HG02884 (cell line): ENCODE results near the gene KRCC1.

Source experiments
- ATAC-seq: cut with Tn5 transposase; IDR thresholded peaks from one replicate; pipeline ENCODE4 v1.9.1; 2021; ENCODE audit warnings: mild to moderate bottlenecking, moderate library complexity; ENCODE audit not compliant: unreplicated experiment

Gene KRCC1

GRCh38 chr2:88055371-88056128 is at the start of gene KRCC1:
KRCC1 (minus strand) TSS chr2:88055783; CDS start chr2:88028563, 27,220 bp downstream.
- peak; percentile 92 for ATAC-seq

GRCh38 chr2:88100489-88100858 is 44.9 kb upstream of the KRCC1 start:
- no peak for ATAC-seq

GRCh38 chr2:88099798-88100488 is 44.4 kb upstream of the KRCC1 start:
- no peak for ATAC-seq

DNA sequence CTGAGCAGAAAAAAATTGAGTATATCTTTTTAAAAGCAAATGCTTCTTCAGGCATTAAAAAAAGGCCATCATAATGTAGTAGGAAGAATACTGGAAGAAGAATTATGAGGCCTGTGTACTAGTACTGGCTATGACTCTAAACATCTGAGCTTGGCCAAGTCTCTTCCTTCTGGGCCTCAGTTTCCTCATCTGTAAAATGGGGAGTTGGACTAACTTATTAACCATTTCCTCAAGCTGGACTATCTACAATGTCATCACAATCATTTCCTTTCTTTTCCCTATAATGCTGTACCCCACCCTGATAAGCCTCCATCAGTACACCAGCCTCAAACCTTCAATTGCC is 42.9 kb upstream of the KRCC1 start:
- no peak for ATAC-seq

DNA sequence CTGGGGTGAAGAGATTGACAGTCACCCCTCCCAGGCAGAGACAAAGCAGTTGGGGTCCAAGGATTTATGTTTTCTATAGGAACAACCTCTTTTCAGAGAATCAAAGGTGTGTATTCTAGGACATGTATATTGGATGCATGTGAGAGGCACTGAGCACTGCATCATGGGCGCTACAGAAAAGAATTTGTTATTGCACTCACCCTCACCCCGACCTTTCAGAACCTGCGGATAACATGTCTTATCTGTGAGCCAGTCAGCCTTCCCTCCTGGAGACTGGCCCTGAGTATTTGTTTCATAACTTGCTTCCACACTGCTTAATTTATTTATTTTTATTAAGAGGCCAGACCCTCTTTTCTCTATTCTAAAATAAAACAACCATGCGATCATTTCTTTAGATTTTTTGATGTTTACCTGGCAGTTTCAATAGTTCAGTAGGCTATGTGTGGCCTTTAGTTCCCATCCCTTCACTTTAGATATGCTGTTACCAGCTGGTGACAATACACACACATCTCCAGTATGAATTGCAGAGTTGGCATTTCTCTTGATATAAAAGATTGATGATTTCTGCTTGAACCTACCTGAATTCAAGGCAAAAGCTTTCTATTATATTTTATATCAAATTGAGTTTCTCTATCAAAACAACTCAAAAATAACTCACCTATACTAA is 42.4 kb upstream of the KRCC1 start:
- no peak for ATAC-seq

- no peak for ATAC-seq
Observed at GRCh38 chr2:88097192-88097591, 41.6 kb upstream of the KRCC1 start.

DNA sequence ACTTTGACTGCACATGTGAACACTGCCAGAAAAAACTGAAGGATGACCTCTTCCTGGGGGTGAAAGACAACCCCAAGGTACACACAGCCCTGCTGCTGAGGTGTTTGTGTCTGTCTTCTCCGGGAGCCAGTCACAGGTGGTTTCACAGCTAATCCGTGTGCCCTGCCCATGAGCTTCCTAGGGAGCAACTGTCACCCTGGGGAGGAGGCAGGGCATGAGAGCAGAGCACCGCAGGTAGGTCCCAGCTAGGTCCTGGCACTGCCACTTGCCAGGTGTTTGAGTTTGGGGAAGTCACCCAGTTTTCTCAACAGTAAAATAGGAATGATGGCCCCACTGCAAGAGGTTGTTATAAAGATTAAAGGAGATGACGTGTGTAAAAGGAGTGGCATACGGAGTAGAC is 41.1 kb upstream of the KRCC1 start:
- no peak for ATAC-seq

GRCh38 chr2:88095022-88095421 is 39.4 kb upstream of the KRCC1 start:
- ATAC-seq = no peak

DNA sequence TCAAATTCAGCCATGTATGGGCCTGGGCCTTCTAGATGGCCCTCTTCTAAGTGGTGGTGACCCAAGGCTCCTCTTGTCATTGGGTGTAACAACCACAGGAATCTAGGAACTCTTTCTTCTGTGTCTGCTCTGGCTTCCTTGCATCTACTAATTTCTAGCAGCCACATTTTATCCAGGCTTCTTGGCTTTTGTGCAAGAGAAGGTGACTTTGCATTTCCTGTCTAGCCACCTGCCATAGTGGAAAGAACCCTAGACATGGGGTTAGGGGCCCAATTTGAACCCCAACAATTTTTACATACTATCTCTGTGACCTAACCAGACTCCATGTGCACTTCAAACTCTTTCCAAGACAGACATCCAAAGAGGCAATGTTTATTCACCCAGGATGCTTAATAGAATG is 37.2 kb upstream of the KRCC1 start:
- no peak for ATAC-seq

DNA sequence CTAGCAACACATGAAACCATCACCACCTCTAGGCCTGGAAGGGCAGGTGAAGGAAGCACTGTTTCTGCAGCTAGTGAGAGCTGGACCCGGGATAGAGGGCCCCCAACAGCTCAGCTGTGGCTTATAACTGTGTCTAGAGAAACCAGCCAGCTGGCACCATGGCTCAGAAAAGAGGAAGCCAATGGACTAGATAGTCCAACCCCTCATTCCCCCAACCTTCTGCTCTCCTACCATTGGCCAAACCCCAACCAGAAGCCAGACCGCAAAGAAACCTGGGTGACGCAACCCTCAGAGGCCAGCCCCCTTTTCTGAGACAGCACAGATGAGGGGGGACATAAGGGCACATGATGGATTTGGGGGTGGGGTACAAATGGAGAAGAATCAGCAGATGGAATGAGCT is 36.4 kb upstream of the KRCC1 start:
- ATAC-seq = no peak

DNA sequence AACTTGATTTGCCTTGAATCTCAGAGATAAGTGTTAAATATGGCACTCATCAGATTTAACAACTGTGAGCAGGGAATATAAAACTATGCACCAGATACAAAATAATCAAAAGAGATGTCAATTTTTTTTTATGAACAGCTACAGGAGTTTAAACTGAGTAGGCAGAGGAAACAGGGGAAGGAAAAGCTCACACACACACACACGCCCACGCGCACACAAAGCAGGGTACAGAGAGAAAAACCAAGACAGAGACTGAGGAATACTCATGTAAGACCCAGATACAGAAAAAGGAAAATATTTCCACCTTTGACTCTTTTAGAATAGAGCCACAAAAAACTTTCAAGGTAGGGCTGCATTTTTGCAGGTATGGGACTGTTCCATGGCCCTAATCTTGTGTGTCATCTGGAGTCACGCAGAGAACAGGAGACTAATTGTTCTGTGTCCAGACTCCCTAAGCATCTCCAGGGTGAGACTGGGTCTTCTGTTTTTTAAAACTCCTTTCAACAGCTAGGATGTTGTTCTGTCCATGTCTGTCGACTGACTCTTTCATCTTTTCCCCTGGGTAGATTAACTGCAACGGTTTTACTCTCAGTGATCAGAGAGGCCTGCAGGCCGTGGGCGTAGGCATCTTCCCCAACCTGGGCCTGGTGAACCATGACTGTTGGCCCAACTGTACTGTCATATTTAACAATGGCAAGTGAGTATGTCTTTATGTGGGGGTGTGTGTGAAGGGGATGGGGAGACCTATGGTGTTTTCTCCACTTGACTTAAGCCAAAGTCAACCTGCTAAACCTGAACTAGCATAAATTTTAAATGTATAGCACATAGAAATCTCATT is 35.1 kb upstream of the KRCC1 start:
- no peak for ATAC-seq

- no peak for ATAC-seq
Observed at GRCh38 chr2:88088999-88089398, 33.4 kb upstream of the KRCC1 start.

DNA sequence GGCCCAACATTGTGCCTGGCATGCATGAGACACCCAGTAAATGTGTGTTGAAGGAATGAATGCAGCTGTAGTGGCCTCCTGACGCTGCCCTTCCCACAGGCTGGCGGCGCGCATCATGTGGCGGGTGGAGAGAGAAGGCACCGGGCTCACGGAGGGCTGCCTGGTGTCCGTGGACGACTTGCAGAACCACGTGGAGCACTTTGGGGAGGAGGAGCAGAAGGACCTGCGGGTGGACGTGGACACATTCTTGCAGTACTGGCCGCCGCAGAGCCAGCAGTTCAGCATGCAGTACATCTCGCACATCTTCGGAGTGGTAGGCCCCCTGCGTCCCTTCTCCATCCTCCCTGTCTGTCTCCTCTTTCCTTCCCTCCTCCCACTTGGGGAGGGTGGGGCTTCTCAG is 32.2 kb upstream of the KRCC1 start:
- ATAC-seq = no peak

DNA sequence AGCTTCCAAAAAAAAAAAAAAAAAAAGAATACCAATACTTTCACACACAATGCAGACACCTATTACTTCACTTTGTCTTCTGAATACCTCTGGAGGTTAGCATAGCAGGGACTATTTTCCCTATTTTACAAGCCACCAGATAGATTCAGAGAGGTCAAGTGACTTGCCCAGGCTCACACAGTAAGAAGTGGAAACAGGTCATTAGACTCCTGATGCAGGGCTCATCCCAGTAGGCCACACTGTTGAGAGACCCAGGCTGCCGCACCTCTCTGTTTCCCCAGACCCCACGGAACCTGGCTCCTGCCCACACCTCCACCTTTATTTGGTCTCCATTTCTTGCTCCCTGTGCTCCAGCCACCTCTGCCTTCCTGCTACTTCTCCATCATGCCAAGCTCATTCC is 31.5 kb upstream of the KRCC1 start:
- ATAC-seq = no peak

- no peak for ATAC-seq
Observed at GRCh38 chr2:88086401-88086800, 30.8 kb upstream of the KRCC1 start.

GRCh38 chr2:88085602-88086001 is 30.0 kb upstream of the KRCC1 start:
- no peak for ATAC-seq

DNA sequence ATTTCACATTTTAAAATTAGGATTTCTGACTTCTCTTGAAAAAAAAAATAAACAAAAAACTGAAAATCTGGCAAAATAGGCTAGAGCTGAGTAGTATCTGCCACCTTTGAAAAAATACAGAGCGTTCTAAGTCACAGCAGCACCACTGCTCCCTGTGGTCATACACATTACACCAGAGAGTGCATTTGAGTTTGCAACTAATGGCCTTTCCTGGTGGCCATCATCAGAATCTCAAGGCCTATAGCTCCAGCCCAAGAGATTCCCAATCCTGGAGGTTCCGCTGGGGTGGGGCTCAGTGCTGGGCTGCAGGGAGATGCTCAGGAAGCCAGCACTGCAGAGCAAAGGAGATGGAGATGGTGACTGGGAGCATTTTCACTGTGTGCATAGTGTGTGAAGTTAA is 29.5 kb upstream of the KRCC1 start:
- ATAC-seq = no peak

GRCh38 chr2:88082781-88083180 is 27.2 kb upstream of the KRCC1 start:
- ATAC-seq = no peak

GRCh38 chr2:88081924-88082608 is 26.5 kb upstream of the KRCC1 start:
- no peak for ATAC-seq

DNA sequence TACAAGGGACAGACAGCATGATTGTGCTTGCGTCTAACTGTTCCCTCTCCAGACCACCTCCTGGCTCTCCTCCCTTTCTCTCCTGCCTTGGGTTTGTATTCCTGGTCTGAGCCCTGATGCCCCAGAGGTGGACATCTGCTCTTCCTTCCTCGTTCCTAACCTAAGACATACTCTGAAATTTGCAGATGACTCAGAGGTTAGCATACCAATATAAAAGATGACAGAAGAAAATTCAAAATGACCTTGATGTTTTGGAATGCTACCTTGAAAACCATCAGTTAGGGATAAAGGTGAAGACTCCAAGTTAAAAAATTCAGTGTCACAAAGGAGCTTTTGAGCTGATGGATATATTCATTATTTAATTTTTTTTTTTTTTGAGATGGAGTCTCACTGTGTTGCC is 25.0 kb upstream of the KRCC1 start:
- ATAC-seq = no peak
